A549 (cell line): ENCODE data around the gene LGALS3BP. TPM values are rescaled to one million over a fixed set of nuclear protein-coding genes. Genes with fewer than 3 reads are reported as not detected.
A peak's percentile ranks its signal among the peaks of the same experiment; 100 is the strongest.

Experiments
- ATAC-seq, 2 experiments: fragments of 200-7000 bp in 1 of 2; fragments of >200 bp in 1 of 2; cut with Nextera tagmentation in 1 of 2; cut with Tn5 transposase in 1 of 2; 3 replicates each; pipeline versions ENCODE4 v1.8.0 to v1.9.1; 2018 to 2020; ENCODE audit warnings: mild to moderate bottlenecking in 1 of 2, moderate library complexity in 1 of 2
- CTCF ChIA-PET: fragments of 300-600 bp; sonication (Branson Sonifier 250); formaldehyde crosslinking; extraction: SDS; loops from one replicate; lab custom pipeline; 2021; ENCODE audit warnings: antibody characterized with exemption, inconsistent platforms; lab: Yijun Ruan, JAX
- POLR2A ChIA-PET: fragments of 350-600 bp; formaldehyde crosslinking; extraction: SDS; loops from one replicate; lab custom pipeline; 2021; ENCODE audit warnings: antibody characterized with exemption, inconsistent platforms; lab: Yijun Ruan, JAX
- DNase-seq, 2 experiments: peaks; one replicate each; pipeline versions ENCODE4 v3.0.0 to v3.0.0-alpha.2; 2011 to 2016; ENCODE audit warnings: low read depth in 1 of 2, low spot score in 1 of 2
- FAIRE-seq: peaks from 2 replicates; lab custom pipeline; 2011; peaks lifted over from hg19 to GRCh38; lab: Jason Lieb, UNC
- H3K27ac ChIP-seq, 2 experiments: fragments of >200 bp; sonication (Bioruptor Twin); formaldehyde crosslinking; 3 replicates each; pipeline ENCODE4 v1.5.1; 2016 to 2017
- H3K4me1 ChIP-seq: fragments of >200 bp; sonication (Bioruptor Twin); formaldehyde crosslinking; 3 replicates; pipeline ENCODE4 v1.6.1; 2016
- H3K4me2 ChIP-seq: fragments of >200 bp; sonication (Bioruptor Twin); formaldehyde crosslinking; 3 replicates; pipeline ENCODE4 v1.6.1; 2016
- H3K4me3 ChIP-seq: fragments of >200 bp; sonication (Bioruptor Twin); formaldehyde crosslinking; 3 replicates; pipeline ENCODE4 v1.5.1; 2016
- H3K9me3 ChIP-seq: fragments of >200 bp; sonication (Bioruptor Twin); formaldehyde crosslinking; 3 replicates; pipeline ENCODE4 v1.6.1; 2016
- CBX2 ChIP-seq: fragments of 200-600 bp; sonication (generic); IDR thresholded peaks from 2 replicates; pipeline ENCODE4 v1.6.1; 2016; ENCODE audit warnings: low read depth, mild to moderate bottlenecking, borderline replicate concordance
- CBX8 ChIP-seq: fragments of 200-600 bp; sonication (generic); IDR thresholded peaks from 2 replicates; pipeline ENCODE4 v1.6.1; 2016
- CEBPB ChIP-seq, 2 experiments: fragments of >200 bp in 1 of 2; sonication (Bioruptor Twin) in 1 of 2; formaldehyde crosslinking in 1 of 2; IDR thresholded peaks; 2 replicates each; pipeline ENCODE4 v1.6.1; 2012 to 2016
- CHD2 ChIP-seq: fragments of 150-350 bp; IDR thresholded peaks from 2 replicates; pipeline ENCODE4 v1.6.1; 2014; ENCODE audit warnings: low read length; ENCODE audit not compliant: partially characterized antibody
- CHD4 ChIP-seq: fragments of 200-600 bp; sonication (generic); IDR thresholded peaks from 2 replicates; pipeline ENCODE4 v1.6.1; 2016; ENCODE audit warnings: antibody characterized with exemption, mild to moderate bottlenecking, borderline replicate concordance
- EHMT2 ChIP-seq: fragments of 200-600 bp; sonication (generic); IDR thresholded peaks from 2 replicates; pipeline ENCODE4 v1.6.1; 2016; ENCODE audit warnings: antibody characterized with exemption, low read depth, mild to moderate bottlenecking, moderate library complexity
- FOSL2 ChIP-seq, 2 experiments: fragments of 450-650 bp in 1 of 2; fragments of >200 bp in 1 of 2; sonication (Bioruptor Twin) in 1 of 2; formaldehyde crosslinking; IDR thresholded peaks; 2 replicates each; pipeline versions ENCODE4 v1.5.0 to v1.6.1; 2016 to 2020; ENCODE audit warnings: mild to moderate bottlenecking in 1 of 2, moderate library complexity in 1 of 2
- FOXS1 ChIP-seq: fragments of 250-450 bp; sonication (Bioruptor Pico); IDR thresholded peaks from 2 replicates; pipeline ENCODE4 v1.5.0; 2020; ENCODE audit warnings: mild to moderate bottlenecking, moderate library complexity
- GATA3 ChIP-seq: IDR thresholded peaks from 2 replicates; pipeline ENCODE4 v1.6.1; 2012; ENCODE audit warnings: borderline replicate concordance
- HDAC2 ChIP-seq: fragments of 200-600 bp; sonication (generic); IDR thresholded peaks from 2 replicates; pipeline ENCODE4 v1.6.1; 2016
- HOXB5 ChIP-seq: fragments of 250-450 bp; sonication (Bioruptor Pico); IDR thresholded peaks from 2 replicates; pipeline ENCODE4 v1.5.0; 2020; ENCODE audit warnings: mild to moderate bottlenecking, moderate library complexity
- KDM5A ChIP-seq: fragments of 200-600 bp; sonication (generic); IDR thresholded peaks from 2 replicates; pipeline ENCODE4 v1.6.1; 2016; ENCODE audit warnings: antibody characterized with exemption, mild to moderate bottlenecking
- MAZ ChIP-seq: fragments of 150-350 bp; IDR thresholded peaks from 2 replicates; pipeline ENCODE4 v1.6.1; 2014; ENCODE audit warnings: antibody characterized with exemption, low read depth, low read length, borderline replicate concordance
- NPAS2 ChIP-seq: fragments of 250-450 bp; sonication (Bioruptor Pico); IDR thresholded peaks from 2 replicates; pipeline ENCODE4 v1.8.0; 2022; ENCODE audit warnings: mild to moderate bottlenecking, moderate library complexity, borderline replicate concordance
- PHF8 ChIP-seq: fragments of 200-600 bp; sonication (generic); IDR thresholded peaks from 2 replicates; pipeline ENCODE4 v1.6.1; 2016; ENCODE audit warnings: low read depth, mild to moderate bottlenecking, antibody characterized with exemption, moderate library complexity, borderline replicate concordance
- POLR2AphosphoS2 ChIP-seq: conservative IDR thresholded peaks from 2 replicates; pipeline ENCODE4 v1.6.1; 2012; ENCODE audit warnings: low read length, improper control_type of control experiment, inconsistent platforms
- RARB ChIP-seq: fragments of 250-450 bp; sonication (Bioruptor Pico); IDR thresholded peaks from 2 replicates; pipeline ENCODE4 v1.8.0; 2021; ENCODE audit warnings: mild to moderate bottlenecking, moderate library complexity
- RCOR1 ChIP-seq: fragments of 150-350 bp; IDR thresholded peaks from 2 replicates; pipeline ENCODE4 v1.6.1; 2014; ENCODE audit warnings: antibody characterized with exemption, low read length, low read depth
- RFX5 ChIP-seq: fragments of 450-650 bp; IDR thresholded peaks from 2 replicates; pipeline ENCODE4 v1.7.1; 2014; ENCODE audit warnings: antibody characterized with exemption, mild to moderate bottlenecking, moderate library complexity
- RNF2 ChIP-seq: fragments of 200-600 bp; sonication (generic); IDR thresholded peaks from 2 replicates; pipeline ENCODE4 v1.6.1; 2016; ENCODE audit warnings: low read depth, mild to moderate bottlenecking, antibody characterized with exemption, moderate library complexity, borderline replicate concordance
- SMC3 ChIP-seq: fragments of >200 bp; sonication (Bioruptor Twin); formaldehyde crosslinking; IDR thresholded peaks from 3 replicates; pipeline ENCODE4 v1.6.1; 2018; ENCODE audit warnings: inconsistent platforms
- ZNF302 ChIP-seq: fragments of 250-450 bp; sonication (Bioruptor Pico); IDR thresholded peaks from 2 replicates; pipeline ENCODE4 v1.9.0; 2021; ENCODE audit warnings: inconsistent platforms, mild to moderate bottlenecking, moderate library complexity
- ZSCAN20 ChIP-seq: fragments of 250-450 bp; sonication (Bioruptor Pico); IDR thresholded peaks from 2 replicates; pipeline ENCODE4 v1.8.0; 2022; ENCODE audit warnings: mild to moderate bottlenecking, moderate library complexity
- WGBS: methylation state at CpG from one replicate; pipeline ENCODE4 v1.1.6; 2017; ENCODE audit errors: missing lambda C conversion rate; 5-methylcytosine and 5-hydroxymethylcytosine counted together
- polyA plus RNA-seq, 4 experiments: library from polyadenylated mRNA; depleted of rRNA in 3 of 4; stranded (reverse); fragments of >200 nt; fragmentation: RNase III in 1 of 4; extraction: RNeasy Plus Mini Kit Qiagen cat#74134 plus additional on column Dnase treatment in 1 of 4; gene quantifications; 2 replicates in 3 of 4; 3 replicates in 1 of 4; pipeline ENCODE4 v1.2.3, GENCODE V29; 2011 to 2017
- TF ChIP-seq, protein P1 (sequence below): IDR thresholded peaks from 2 replicates; pipeline ENCODE4 v1.6.1; 2012
- TF ChIP-seq, protein P2 (sequence below): fragments of >200 bp; sonication (Bioruptor Twin); formaldehyde crosslinking; IDR thresholded peaks from 3 replicates; pipeline ENCODE4 v1.6.1; 2016
- TF ChIP-seq, protein P3 (sequence below): fragments of >200 bp; sonication (Bioruptor Twin); formaldehyde crosslinking; IDR thresholded peaks from 3 replicates; pipeline ENCODE4 v1.5.1; 2016
- TF ChIP-seq, protein P4 (sequence below): fragments of 150-350 bp; IDR thresholded peaks from 2 replicates; pipeline ENCODE4 v1.6.1; 2014; ENCODE audit warnings: low read depth, mild to moderate bottlenecking, low read length
- TF ChIP-seq, protein P5 (sequence below): fragments of 200-600 bp; sonication (generic); IDR thresholded peaks from 2 replicates; pipeline ENCODE4 v1.6.1; 2016; ENCODE audit warnings: antibody characterized with exemption, mild to moderate bottlenecking, moderate library complexity
- TF ChIP-seq, protein P6 (sequence below): IDR thresholded peaks from 2 replicates; pipeline ENCODE4 v1.6.1; 2012

The LGALS3BP gene
- polyA plus RNA-seq, 2 of the 4 experiments (the other 2 are of a cell fraction): 28.3 to 60.0 TPM

DNA sequence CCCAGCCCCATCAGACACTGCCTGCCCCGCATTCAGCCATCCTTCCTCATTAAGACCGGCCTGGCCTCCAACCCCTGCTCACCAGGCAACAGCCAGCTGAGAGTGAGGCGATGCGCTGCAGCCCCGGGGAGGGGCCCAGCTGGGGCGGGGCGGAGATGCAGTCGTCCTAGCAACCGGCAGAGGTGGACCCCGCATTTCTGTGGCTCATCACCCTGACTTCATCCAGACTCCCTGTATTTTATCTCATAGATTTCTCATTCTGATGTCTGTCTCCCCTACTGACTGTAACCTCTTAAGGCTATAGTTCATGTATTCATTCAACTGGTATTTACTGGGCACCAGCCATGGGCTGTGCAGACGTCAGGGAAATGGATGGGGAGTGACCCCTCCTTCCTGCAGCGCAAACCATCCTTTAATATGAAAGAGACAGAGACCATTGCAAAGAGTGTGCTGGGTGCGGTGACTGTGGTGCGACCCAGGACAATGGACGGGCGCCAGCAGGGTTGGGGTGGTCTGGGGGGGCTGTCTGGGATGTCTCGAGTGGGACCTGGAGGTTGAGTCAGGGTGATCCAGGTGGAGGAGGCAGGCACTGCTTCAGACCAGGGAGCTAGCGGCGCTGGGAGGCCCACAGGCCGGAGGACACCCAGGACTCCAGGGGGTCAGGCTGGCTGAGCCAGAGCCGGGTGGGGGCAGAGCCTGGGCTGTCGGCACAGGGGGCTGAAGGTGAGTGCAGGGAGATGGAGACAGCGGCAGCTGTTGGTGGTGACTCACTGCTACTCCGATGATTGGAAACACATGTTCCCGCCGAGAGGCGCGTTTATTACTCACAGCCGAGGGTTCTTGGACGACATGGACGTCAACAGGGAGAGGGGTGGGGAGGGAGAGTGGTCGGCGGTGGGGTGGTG lies 44.1 kb downstream of the LGALS3BP start:
- DNase-seq: peak; percentile 82 to 84
- ATAC-seq: peak; percentile 37 to 57
- POLR2A ChIA-PET: interaction anchor here (1.0 to 3.5 kb wide), 5 partner anchors 11 to 84 kb away, joined by 3 to 20 read pairs (median 4); partner anchors contain the start of gene TIMP2
- CTCF ChIA-PET: interaction anchor here (0.9 to 13.7 kb wide), 8 partner anchors 13 to 70 kb away, joined by 3 to 169 read pairs (median 6); no protein-coding TSS in a partner anchor
- peak; percentile 51 for FAIRE-seq
- no peak overlapping the region for H3K4me3 ChIP-seq
- H3K9me3 ChIP-seq: no peaks in the 10 kb centered on the region
- WGBS: 42% methylated on average over 33 of the region's 33 CpGs
- H3K27ac ChIP-seq: peak overlapping the region; percentile 91 to 97
- H3K4me1 ChIP-seq: peaks cover 51% of the 10 kb centered on the region
- H3K4me2 ChIP-seq: peak overlapping the region; percentile 89
- TF ChIP-seq RFX5 (no peak), NPAS2 (CRISPR knock-in tag) (no peak), CHD4 (no peak), HOXB5 (CRISPR knock-in tag) (no peak), RCOR1 (no peak), PHF8 (no peak), GATA3 (peak; percentile 56), CBX8 (no peak), ZNF302 (CRISPR knock-in tag) (no peak), CEBPB (IDR thresholded peaks at IDR 0.05) (no peak), ZSCAN20 (no peak), POLR2AphosphoS2 (no peak), SMC3 (0 out of 3 replicates have a peak, but pooled peaks have one; percentile 7), FOSL2 (IDR thresholded peaks at IDR 0.05) (peak; percentile 66; the same call in 1 of the 2 replicates), FOSL2 (CRISPR knock-in tag; IDR thresholded peaks at IDR 0.05) (peak; percentile 91), CBX2 (no peak), FOXS1 (CRISPR knock-in tag) (no peak), MAZ (no peak), HDAC2 (no peak), RNF2 (no peak), CHD2 (no peak), RARB (CRISPR knock-in tag) (no peak), KDM5A (no peak), EHMT2 (no peak)
- TF ChIP-seq, protein P1, sequence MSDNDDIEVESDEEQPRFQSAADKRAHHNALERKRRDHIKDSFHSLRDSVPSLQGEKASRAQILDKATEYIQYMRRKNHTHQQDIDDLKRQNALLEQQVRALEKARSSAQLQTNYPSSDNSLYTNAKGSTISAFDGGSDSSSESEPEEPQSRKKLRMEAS: peak; percentile 84
- TF ChIP-seq, protein P2, sequence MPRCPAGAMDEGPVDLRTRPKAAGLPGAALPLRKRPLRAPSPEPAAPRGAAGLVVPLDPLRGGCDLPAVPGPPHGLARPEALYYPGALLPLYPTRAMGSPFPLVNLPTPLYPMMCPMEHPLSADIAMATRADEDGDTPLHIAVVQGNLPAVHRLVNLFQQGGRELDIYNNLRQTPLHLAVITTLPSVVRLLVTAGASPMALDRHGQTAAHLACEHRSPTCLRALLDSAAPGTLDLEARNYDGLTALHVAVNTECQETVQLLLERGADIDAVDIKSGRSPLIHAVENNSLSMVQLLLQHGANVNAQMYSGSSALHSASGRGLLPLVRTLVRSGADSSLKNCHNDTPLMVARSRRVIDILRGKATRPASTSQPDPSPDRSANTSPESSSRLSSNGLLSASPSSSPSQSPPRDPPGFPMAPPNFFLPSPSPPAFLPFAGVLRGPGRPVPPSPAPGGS: no peak
- TF ChIP-seq, protein P3, sequence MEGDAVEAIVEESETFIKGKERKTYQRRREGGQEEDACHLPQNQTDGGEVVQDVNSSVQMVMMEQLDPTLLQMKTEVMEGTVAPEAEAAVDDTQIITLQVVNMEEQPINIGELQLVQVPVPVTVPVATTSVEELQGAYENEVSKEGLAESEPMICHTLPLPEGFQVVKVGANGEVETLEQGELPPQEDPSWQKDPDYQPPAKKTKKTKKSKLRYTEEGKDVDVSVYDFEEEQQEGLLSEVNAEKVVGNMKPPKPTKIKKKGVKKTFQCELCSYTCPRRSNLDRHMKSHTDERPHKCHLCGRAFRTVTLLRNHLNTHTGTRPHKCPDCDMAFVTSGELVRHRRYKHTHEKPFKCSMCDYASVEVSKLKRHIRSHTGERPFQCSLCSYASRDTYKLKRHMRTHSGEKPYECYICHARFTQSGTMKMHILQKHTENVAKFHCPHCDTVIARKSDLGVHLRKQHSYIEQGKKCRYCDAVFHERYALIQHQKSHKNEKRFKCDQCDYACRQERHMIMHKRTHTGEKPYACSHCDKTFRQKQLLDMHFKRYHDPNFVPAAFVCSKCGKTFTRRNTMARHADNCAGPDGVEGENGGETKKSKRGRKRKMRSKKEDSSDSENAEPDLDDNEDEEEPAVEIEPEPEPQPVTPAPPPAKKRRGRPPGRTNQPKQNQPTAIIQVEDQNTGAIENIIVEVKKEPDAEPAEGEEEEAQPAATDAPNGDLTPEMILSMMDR: no peak
- TF ChIP-seq, protein P4, sequence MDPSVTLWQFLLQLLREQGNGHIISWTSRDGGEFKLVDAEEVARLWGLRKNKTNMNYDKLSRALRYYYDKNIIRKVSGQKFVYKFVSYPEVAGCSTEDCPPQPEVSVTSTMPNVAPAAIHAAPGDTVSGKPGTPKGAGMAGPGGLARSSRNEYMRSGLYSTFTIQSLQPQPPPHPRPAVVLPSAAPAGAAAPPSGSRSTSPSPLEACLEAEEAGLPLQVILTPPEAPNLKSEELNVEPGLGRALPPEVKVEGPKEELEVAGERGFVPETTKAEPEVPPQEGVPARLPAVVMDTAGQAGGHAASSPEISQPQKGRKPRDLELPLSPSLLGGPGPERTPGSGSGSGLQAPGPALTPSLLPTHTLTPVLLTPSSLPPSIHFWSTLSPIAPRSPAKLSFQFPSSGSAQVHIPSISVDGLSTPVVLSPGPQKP: no peak
- TF ChIP-seq, protein P5, sequence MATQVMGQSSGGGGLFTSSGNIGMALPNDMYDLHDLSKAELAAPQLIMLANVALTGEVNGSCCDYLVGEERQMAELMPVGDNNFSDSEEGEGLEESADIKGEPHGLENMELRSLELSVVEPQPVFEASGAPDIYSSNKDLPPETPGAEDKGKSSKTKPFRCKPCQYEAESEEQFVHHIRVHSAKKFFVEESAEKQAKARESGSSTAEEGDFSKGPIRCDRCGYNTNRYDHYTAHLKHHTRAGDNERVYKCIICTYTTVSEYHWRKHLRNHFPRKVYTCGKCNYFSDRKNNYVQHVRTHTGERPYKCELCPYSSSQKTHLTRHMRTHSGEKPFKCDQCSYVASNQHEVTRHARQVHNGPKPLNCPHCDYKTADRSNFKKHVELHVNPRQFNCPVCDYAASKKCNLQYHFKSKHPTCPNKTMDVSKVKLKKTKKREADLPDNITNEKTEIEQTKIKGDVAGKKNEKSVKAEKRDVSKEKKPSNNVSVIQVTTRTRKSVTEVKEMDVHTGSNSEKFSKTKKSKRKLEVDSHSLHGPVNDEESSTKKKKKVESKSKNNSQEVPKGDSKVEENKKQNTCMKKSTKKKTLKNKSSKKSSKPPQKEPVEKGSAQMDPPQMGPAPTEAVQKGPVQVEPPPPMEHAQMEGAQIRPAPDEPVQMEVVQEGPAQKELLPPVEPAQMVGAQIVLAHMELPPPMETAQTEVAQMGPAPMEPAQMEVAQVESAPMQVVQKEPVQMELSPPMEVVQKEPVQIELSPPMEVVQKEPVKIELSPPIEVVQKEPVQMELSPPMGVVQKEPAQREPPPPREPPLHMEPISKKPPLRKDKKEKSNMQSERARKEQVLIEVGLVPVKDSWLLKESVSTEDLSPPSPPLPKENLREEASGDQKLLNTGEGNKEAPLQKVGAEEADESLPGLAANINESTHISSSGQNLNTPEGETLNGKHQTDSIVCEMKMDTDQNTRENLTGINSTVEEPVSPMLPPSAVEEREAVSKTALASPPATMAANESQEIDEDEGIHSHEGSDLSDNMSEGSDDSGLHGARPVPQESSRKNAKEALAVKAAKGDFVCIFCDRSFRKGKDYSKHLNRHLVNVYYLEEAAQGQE: no peak
- TF ChIP-seq, protein P6, sequence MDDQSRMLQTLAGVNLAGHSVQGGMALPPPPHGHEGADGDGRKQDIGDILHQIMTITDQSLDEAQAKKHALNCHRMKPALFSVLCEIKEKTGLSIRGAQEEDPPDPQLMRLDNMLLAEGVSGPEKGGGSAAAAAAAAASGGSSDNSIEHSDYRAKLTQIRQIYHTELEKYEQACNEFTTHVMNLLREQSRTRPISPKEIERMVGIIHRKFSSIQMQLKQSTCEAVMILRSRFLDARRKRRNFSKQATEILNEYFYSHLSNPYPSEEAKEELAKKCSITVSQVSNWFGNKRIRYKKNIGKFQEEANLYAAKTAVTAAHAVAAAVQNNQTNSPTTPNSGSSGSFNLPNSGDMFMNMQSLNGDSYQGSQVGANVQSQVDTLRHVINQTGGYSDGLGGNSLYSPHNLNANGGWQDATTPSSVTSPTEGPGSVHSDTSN: peak; percentile 80
